Ishikawa (cell line): ENCODE measurements around the gene MTHFD1.

Source experiments
- CEBPB ChIP-seq: IDR thresholded peaks from 2 replicates; pipeline ENCODE4 v1.6.1; 2012
- CREB1 ChIP-seq: IDR thresholded peaks from 2 replicates; pipeline ENCODE4 v1.6.1; 2012; ENCODE audit warnings: low read depth
- EGR1 ChIP-seq: IDR thresholded peaks from 2 replicates; pipeline ENCODE4 v1.6.1; 2012
- EP300 ChIP-seq: IDR thresholded peaks from 2 replicates; pipeline ENCODE4 v1.6.1; 2012; ENCODE audit warnings: borderline replicate concordance
- FOXM1 ChIP-seq: IDR thresholded peaks from 2 replicates; pipeline ENCODE4 v1.6.1; 2012; ENCODE audit warnings: low read depth, borderline replicate concordance
- MAX ChIP-seq: IDR thresholded peaks from 2 replicates; pipeline ENCODE4 v1.6.1; 2012
- NFIC ChIP-seq: IDR thresholded peaks from 2 replicates; pipeline ENCODE4 v1.6.1; 2012
- RAD21 ChIP-seq: IDR thresholded peaks from 2 replicates; pipeline ENCODE4 v1.6.1; 2012; ENCODE audit warnings: low read depth
- REST ChIP-seq: IDR thresholded peaks from 2 replicates; pipeline ENCODE4 v1.6.1; 2012; ENCODE audit warnings: low read depth, mild to moderate bottlenecking
- TAF1 ChIP-seq: IDR thresholded peaks from 2 replicates; pipeline ENCODE4 v1.6.1; 2012; ENCODE audit warnings: low read depth, mild to moderate bottlenecking
- TCF12 ChIP-seq: IDR thresholded peaks from 2 replicates; pipeline ENCODE4 v1.6.1; 2012; ENCODE audit warnings: low read depth
- TEAD4 ChIP-seq: IDR thresholded peaks from 2 replicates; pipeline ENCODE4 v1.6.1; 2012
- USF1 ChIP-seq: IDR thresholded peaks from 2 replicates; pipeline ENCODE4 v1.6.1; 2012
- YY1 ChIP-seq: IDR thresholded peaks from 2 replicates; pipeline ENCODE4 v1.6.1; 2012; ENCODE audit warnings: low read depth
- ZBTB7A ChIP-seq: IDR thresholded peaks from 2 replicates; pipeline ENCODE4 v1.6.1; 2012; ENCODE audit warnings: low read depth

Gene MTHFD1

GRCh38 chr14:64474041-64474440, 85.9 kb downstream of the MTHFD1 start:
- TF ChIP-seq ZBTB7A (no peak), EP300 (no peak)

GRCh38 chr14:64474698-64475097, 86.5 kb downstream of the MTHFD1 start:
- no peak for TF ChIP-seq NFIC
- TF ChIP-seq ZBTB7A = no peak
- TF ChIP-seq TAF1 = no peak
- TF ChIP-seq FOXM1 = no peak
- TF ChIP-seq CEBPB = no peak
- TF ChIP-seq YY1 = no peak
- no peak for TF ChIP-seq TCF12
- TF ChIP-seq REST = no peak
- TF ChIP-seq EP300 = no peak
- TF ChIP-seq CREB1 = no peak
- no peak for TF ChIP-seq EGR1
- TF ChIP-seq MAX = no peak
- TF ChIP-seq TEAD4 = no peak
- no peak for TF ChIP-seq RAD21
- TF ChIP-seq USF1 = no peak

GRCh38 chr14:64475585-64476273, 87.6 kb downstream of the MTHFD1 start:
- TF ChIP-seq TCF12 = no peak
- no peak for TF ChIP-seq TEAD4
- no peak for TF ChIP-seq FOXM1
- no peak for TF ChIP-seq EP300
- TF ChIP-seq EGR1 = no peak
- TF ChIP-seq USF1 = no peak
- no peak for TF ChIP-seq RAD21
- no peak for TF ChIP-seq ZBTB7A
- no peak for TF ChIP-seq CEBPB
- TF ChIP-seq YY1 = no peak
- TF ChIP-seq REST = no peak
- TF ChIP-seq MAX = no peak
- TF ChIP-seq NFIC = no peak
- no peak for TF ChIP-seq TAF1
- no peak for TF ChIP-seq CREB1

GRCh38 chr14:64476438-64476837, 88.3 kb downstream of the MTHFD1 start:
- TF ChIP-seq USF1 (no peak), EGR1 (no peak), RAD21 (no peak), REST (no peak), MAX (no peak), EP300 (no peak), CEBPB (no peak), YY1 (no peak), TAF1 (no peak), TCF12 (no peak), CREB1 (no peak), FOXM1 (no peak), ZBTB7A (no peak)
